Stimulated activated CD8-positive, alpha-beta memory T cell treated with anti-CD3 and anti-CD28 coated beads, Interleukin-4, amount 100 ng/mL, for 48 hours (primary cell): ENCODE results near the gene AURKB.

Experiments used
- DNase-seq: peaks from one replicate; pipeline ENCODE4 v3.0.0-alpha.2; 2020

AURKB gene

DNA sequence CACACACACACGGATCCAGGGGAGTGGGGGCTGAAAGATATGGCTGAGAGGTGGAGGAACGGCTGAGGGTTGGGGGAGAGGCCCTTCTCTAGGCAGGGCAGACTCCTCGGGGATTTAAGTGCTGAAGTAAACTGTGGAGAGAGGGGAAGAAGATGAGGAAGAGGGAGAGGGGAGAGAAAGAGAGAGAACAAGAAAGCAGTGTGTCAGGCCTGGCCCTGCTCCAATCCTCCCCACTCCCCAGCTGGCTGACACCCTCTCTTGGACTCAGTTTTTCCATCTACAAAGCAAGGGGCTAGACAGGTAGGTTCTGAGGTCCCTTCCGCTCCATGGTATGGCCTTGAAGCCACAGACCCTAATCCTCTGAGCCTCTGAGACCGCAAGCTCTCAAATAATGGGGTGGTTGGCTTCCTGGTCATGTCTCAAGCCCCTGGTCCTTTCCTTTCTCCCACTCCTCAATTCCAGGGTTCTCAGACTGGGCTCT, 49.6 kb downstream of the AURKB start:
- no peak for DNase-seq

- no peak for DNase-seq
Measured at GRCh38 chr17:8160224-8160577, 50.2 kb downstream of the AURKB start.

GRCh38 chr17:8159459-8160223, 50.7 kb downstream of the AURKB start:
- DNase-seq, result no peak

- no peak for DNase-seq
Measured at GRCh38 chr17:8159032-8159400, 51.4 kb downstream of the AURKB start.

- DNase-seq, result peak; percentile 97
Measured at GRCh38 chr17:8158267-8159031, 51.9 kb downstream of the AURKB start.

DNA sequence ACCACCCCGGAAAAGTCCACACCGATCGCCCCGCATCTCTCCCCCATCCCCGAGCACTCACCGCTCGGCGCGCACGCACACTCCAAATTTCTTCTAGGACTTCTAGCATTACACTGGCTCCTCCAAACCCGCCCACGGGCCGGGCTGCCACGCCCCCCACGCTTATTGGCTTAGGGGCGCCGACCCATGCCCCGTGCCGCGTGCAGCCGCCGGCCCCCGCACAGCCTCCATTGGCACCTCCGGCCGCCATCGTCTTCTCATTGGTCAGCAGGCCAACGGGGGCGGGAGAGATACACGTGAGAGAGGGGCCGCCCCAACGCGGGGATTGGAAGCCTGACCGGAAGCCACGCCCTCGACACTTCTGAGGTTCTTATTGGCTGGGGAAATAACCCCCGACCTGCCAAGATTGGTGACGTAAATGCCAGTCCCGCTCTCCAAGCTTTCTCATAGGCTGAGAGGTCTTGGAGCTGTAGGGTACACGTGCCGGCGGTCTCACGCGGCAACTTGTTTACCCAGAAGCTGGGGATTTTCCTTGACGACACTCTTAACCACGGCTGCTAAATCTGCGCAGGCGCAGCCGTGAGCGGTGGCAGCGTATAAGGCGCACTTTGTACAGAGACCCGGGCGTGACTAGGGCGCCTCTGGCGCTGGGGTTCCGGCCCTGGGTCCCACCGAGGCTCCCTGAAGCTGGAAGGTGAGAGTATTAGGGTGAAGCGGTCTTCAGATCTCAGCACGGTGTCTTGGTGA, 54.0 kb downstream of the AURKB start:
- peak; percentile 100 for DNase-seq

GRCh38 chr17:8155996-8156245, 54.5 kb downstream of the AURKB start:
- DNase-seq, result peak; percentile 40

DNA sequence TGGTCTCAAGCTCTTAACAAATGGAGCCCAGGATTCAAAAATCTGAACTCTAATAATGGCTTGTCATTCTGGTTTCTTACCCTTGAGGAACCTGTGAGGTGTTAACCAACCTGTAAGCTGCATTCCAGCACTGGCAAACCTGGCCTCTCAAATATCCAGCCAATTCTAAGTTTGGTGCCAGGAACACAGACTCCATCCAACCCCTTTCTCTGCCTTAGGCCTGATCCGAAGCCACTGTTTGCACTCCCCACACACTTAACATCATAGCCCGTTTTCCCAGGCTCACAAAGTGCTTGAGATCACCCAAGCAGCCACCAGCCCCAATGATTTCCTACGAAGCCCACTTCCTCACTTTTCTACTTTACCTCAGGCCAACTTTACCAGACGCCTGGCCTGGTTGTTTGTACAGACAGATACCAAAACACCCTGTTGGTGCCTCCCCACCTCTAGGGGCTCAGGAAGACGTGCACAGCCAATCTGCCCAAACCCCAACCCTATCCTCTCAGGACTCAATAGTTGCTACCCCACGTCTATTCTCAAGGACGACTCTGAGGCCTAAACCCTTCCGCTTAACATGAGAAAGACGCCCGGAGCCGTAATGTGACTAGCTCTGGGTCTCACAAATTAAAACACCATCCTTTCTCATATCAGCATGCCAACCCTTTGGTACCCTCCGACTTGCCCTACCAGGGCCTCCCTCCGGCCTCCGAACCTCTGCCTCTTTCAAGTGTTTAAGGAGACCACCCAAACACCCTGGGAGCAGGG, 55.0 kb downstream of the AURKB start:
- no peak for DNase-seq
